DND-41 (cell line): ENCODE measurements around the gene SMPD3.

Source experiments
- EZH2 ChIP-seq: IDR thresholded peaks from 3 replicates; pipeline ENCODE4 v1.6.1; 2012; ENCODE audit warnings: borderline replicate concordance, low read depth, mild to moderate bottlenecking, moderate library complexity, low read length, inconsistent platforms; ENCODE audit not compliant: severe bottlenecking
- TF ChIP-seq, protein P1 (sequence below): IDR thresholded peaks from 2 replicates; pipeline ENCODE4 v1.5.1; 2012; ENCODE audit warnings: borderline replicate concordance, low read length, moderate library complexity, mild to moderate bottlenecking; ENCODE audit not compliant: poor library complexity, severe bottlenecking; ENCODE audit errors: extremely low read depth

DNA sequence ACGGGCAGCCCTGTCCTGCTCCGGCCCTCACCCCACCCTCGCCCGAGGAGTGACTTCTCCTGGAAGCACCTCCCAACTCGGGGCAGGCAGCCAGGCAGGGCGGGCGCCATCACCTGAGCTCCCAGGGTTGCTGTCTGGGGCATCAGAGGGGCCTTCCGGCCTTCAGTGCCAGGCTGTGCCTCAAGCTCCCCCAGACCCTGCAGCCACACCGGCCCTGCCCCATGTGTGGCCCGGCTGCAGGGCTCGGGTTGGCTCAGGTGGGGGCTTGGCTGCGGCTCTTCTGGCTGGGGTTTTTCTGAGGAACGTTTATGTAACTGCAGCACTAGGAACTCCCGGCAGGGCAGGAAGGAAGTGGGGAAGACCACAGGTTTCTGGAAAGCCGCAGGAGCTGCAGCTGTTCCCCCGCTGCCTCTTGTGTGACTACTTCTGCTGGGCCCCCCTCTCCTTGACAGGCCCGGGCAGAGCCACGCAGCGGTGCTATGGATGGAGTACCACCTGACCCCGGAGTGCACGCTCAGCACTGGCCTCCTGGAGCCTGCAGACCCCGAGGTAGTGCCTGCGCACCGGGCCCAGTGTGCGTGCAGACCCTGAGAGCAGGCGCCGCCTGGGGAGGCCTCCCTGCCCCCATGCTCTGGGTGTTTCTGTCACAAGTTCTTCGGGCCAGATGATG lies 91.9 kb downstream of the SMPD3 start:
- TF ChIP-seq, protein P1, sequence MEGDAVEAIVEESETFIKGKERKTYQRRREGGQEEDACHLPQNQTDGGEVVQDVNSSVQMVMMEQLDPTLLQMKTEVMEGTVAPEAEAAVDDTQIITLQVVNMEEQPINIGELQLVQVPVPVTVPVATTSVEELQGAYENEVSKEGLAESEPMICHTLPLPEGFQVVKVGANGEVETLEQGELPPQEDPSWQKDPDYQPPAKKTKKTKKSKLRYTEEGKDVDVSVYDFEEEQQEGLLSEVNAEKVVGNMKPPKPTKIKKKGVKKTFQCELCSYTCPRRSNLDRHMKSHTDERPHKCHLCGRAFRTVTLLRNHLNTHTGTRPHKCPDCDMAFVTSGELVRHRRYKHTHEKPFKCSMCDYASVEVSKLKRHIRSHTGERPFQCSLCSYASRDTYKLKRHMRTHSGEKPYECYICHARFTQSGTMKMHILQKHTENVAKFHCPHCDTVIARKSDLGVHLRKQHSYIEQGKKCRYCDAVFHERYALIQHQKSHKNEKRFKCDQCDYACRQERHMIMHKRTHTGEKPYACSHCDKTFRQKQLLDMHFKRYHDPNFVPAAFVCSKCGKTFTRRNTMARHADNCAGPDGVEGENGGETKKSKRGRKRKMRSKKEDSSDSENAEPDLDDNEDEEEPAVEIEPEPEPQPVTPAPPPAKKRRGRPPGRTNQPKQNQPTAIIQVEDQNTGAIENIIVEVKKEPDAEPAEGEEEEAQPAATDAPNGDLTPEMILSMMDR, result no peak
- TF ChIP-seq EZH2, result no peak
